Neural progenitor cell (in vitro differentiated cells): ENCODE measurements around the gene NUDT16L1.

Experiments used
- EZH2 ChIP-seq: fragments of 200-600 bp; sonication (generic); IDR thresholded peaks from 2 replicates; pipeline ENCODE4 v1.6.1; 2017; ENCODE audit warnings: antibody characterized with exemption, mild to moderate bottlenecking, moderate library complexity
- EZH2phosphoT487 ChIP-seq: fragments of 200-600 bp; sonication (generic); IDR thresholded peaks from 2 replicates; pipeline ENCODE4 v1.6.1; 2017; ENCODE audit warnings: antibody characterized with exemption
- TF ChIP-seq, protein P1 (sequence below): fragments of 200-600 bp; sonication (generic); IDR thresholded peaks from 2 replicates; pipeline ENCODE4 v1.5.1; 2017; ENCODE audit warnings: antibody characterized with exemption, mild to moderate bottlenecking

DNA sequence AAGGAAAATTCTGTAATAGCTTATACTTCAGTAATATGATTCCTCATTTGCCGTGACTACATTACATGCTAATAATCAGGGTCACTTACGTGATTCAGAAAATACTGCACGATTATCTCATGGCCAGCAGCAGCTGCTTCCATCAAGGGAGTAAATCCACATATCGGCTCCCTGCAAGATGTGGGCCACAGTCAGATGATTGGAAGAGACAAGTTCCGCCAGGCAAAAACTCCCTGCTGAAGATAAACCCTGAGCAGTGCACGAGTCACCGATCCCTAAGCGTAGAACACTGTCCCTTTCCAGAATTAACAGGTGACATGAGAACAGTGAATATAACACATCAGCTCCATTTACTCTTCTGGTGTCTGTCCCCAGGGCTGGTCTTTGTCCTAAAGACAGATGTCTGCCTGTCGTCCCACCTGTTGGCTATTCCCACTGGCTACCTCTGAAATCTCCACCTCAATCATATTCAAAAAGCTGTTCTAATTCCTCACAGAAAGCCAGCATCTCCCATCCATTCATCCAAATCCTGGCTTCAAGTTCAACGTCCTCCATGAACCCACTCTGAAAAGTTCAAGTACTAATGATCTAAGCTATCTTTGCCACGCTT lies 31.4 kb downstream of the NUDT16L1 start:
- TF ChIP-seq, protein P1, sequence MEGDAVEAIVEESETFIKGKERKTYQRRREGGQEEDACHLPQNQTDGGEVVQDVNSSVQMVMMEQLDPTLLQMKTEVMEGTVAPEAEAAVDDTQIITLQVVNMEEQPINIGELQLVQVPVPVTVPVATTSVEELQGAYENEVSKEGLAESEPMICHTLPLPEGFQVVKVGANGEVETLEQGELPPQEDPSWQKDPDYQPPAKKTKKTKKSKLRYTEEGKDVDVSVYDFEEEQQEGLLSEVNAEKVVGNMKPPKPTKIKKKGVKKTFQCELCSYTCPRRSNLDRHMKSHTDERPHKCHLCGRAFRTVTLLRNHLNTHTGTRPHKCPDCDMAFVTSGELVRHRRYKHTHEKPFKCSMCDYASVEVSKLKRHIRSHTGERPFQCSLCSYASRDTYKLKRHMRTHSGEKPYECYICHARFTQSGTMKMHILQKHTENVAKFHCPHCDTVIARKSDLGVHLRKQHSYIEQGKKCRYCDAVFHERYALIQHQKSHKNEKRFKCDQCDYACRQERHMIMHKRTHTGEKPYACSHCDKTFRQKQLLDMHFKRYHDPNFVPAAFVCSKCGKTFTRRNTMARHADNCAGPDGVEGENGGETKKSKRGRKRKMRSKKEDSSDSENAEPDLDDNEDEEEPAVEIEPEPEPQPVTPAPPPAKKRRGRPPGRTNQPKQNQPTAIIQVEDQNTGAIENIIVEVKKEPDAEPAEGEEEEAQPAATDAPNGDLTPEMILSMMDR: no peak
- no peak for TF ChIP-seq EZH2
- no peak for TF ChIP-seq EZH2phosphoT487
